CD4-positive, alpha-beta T cell (primary cell): Measurements from ENCODE around the gene SH3RF1. TPM values are rescaled to one million over a fixed set of nuclear protein-coding genes. Genes with fewer than 3 reads are reported as not detected.

Experiments
- ATAC-seq: fragments of 200-7000 bp; cut with Tn5 transposase; one replicate; pipeline ENCODE4 v1.10.0; 2022; ENCODE audit warnings: mild to moderate bottlenecking; ENCODE audit not compliant: poor library complexity
- CTCF ChIA-PET: fragments of 350-600 bp; sonication (Branson Sonifier 250); formaldehyde crosslinking; loops from one replicate; lab custom pipeline; 2021; ENCODE audit warnings: antibody characterized with exemption, inconsistent platforms; lab: Charles Lee
- POLR2A ChIA-PET: fragments of 350-600 bp; sonication (Branson Sonifier 250); formaldehyde crosslinking; loops from one replicate; lab custom pipeline; 2021; ENCODE audit warnings: antibody characterized with exemption, inconsistent platforms; lab: Charles Lee
- DNase-seq, 14 experiments: peaks; one replicate each; pipeline ENCODE4 v3.0.0-alpha.2; 2013 to 2020; ENCODE audit warnings: mixed read lengths in 2 of 14
- H3K27ac ChIP-seq, 2 donors: one replicate each; pipeline versions ENCODE4 v1.5.1 to v1.7.0; 2013; ENCODE audit warnings: low read length in 2 of 2, low read depth in 1 of 2, mild to moderate bottlenecking in 1 of 2
- H3K27me3 ChIP-seq, 2 experiments: 1 replicate in 1 of 2; 2 replicates in 1 of 2; pipeline versions ENCODE4 v1.6.1 to v1.7.0; 2013; ENCODE audit warnings: low read length in 2 of 2, control low read depth in 1 of 2, mild to moderate bottlenecking in 1 of 2, moderate library complexity in 1 of 2; ENCODE audit not compliant: insufficient read depth in 2 of 2, control insufficient read depth in 1 of 2
- H3K36me3 ChIP-seq: one replicate; pipeline ENCODE4 v1.6.1; 2013; ENCODE audit warnings: low read length, control low read depth; ENCODE audit not compliant: insufficient read depth
- H3K4me1 ChIP-seq: one replicate; pipeline ENCODE4 v1.6.1; 2013; ENCODE audit warnings: low read length, control low read depth; ENCODE audit not compliant: insufficient read depth
- H3K4me3 ChIP-seq: one replicate; pipeline ENCODE4 v1.5.1; 2013; ENCODE audit warnings: mild to moderate bottlenecking, low read length, moderate library complexity
- H3K9me3 ChIP-seq, 2 experiments: 1 replicate in 1 of 2; 2 replicates in 1 of 2; pipeline versions ENCODE4 v1.6.1 to v1.7.0; 2013; ENCODE audit warnings: low read length in 2 of 2, mild to moderate bottlenecking in 2 of 2, control low read depth in 1 of 2, moderate library complexity in 1 of 2; ENCODE audit not compliant: control insufficient read depth in 1 of 2, insufficient read depth in 1 of 2
- H3K27ac Mint-ChIP-seq: one replicate; pipeline ENCODE4 v1.8.0; 2020; ENCODE audit warnings: mixed read lengths
- H3K27me3 Mint-ChIP-seq: one replicate; pipeline ENCODE4 v1.8.0; 2021; ENCODE audit warnings: mixed read lengths
- H3K36me3 Mint-ChIP-seq: one replicate; pipeline ENCODE4 v1.8.0; 2021; ENCODE audit warnings: low read depth, mixed read lengths
- H3K4me1 Mint-ChIP-seq: one replicate; pipeline ENCODE4 v1.8.0; 2021; ENCODE audit warnings: low read depth, mixed read lengths
- H3K4me3 Mint-ChIP-seq: one replicate; pipeline ENCODE4 v1.8.0; 2020; ENCODE audit warnings: mild to moderate bottlenecking, mixed read lengths
- H3K9me3 Mint-ChIP-seq: one replicate; pipeline ENCODE4 v1.8.0; 2020; ENCODE audit warnings: mixed read lengths
- CTCF ChIP-seq: fragments of 200-600 bp; IDR thresholded peaks from one replicate; pipeline ENCODE4 v1.8.0; 2022; ENCODE audit warnings: antibody characterized with exemption, mild to moderate bottlenecking
- intact Hi-C, 2 experiments: fragments of 100-400 bp; cut with DNase I in 1 of 2; cut with micrococcal nuclease in 1 of 2; formaldehyde crosslinking; loops; one replicate each; pipeline versions ENCODE4 v1.15.1 to v1.9.0; 2023 to 2025; cut with DNase I, micrococcal nuclease
- total RNA-seq, 174 experiments: library from RNA in 2 of 174; stranded (reverse) in 2 of 174; gene quantifications; one replicate each; pipeline ENCODE4 v1.2.3 and lab custom pipeline; 2021 to 2026

Gene SH3RF1
- total RNA-seq, 2 experiments from 2014 or later, result 0.25 TPM; not detected in 1

- H3K4me1 ChIP-seq, result no peaks in the 10 kb centered on the region
- H3K36me3 ChIP-seq, result no peaks in the 10 kb centered on the region
- Mint-ChIP-seq H3K27me3 (no peaks in the 10 kb centered on the region), H3K4me1 (no peaks in the 10 kb centered on the region), H3K36me3 (no peaks in the 10 kb centered on the region), H3K4me3 (no peak overlapping the region), H3K27ac (no peak overlapping the region), H3K9me3 (no peaks in the 10 kb centered on the region)
- ChIA-PET POLR2A (no interaction called here), CTCF (no interaction called here)
- H3K9me3 ChIP-seq, result no peaks in the 10 kb centered on the region
- ATAC-seq (no peak), DNase-seq (no peak)
- no peak for TF ChIP-seq CTCF
- H3K27me3 ChIP-seq, result no peaks in the 10 kb centered on the region
- no peak overlapping the region for H3K4me3 ChIP-seq
- H3K27ac ChIP-seq, result no peak overlapping the region
- intact Hi-C loops, result no loop called here
Measured at GRCh38 chr4:169100670-169101101, 170.1 kb downstream of the SH3RF1 start.

GRCh38 chr4:169099771-169100180 is 171.0 kb downstream of the SH3RF1 start:
- CTCF ChIA-PET, result no interaction called here
- no peak for ATAC-seq

GRCh38 chr4:169098969-169099690 is 171.6 kb downstream of the SH3RF1 start:
- no peaks in the 10 kb centered on the region for H3K27me3 ChIP-seq
- Mint-ChIP-seq H3K27ac (no peak overlapping the region), H3K9me3 (peaks cover 1% of the 10 kb centered on the region), H3K4me3 (no peak overlapping the region), H3K27me3 (peaks cover 5% of the 10 kb centered on the region), H3K36me3 (no peaks in the 10 kb centered on the region), H3K4me1 (no peaks in the 10 kb centered on the region)
- ChIA-PET POLR2A (no interaction called here), CTCF (no interaction called here)
- DNase-seq, result no peak
- no peak overlapping the region for H3K4me3 ChIP-seq
- no peaks in the 10 kb centered on the region for H3K36me3 ChIP-seq
- no peak overlapping the region for H3K27ac ChIP-seq
- no peak for ATAC-seq
- intact Hi-C loops, result no loop called here
- no peaks in the 10 kb centered on the region for H3K4me1 ChIP-seq
- TF ChIP-seq CTCF, result no peak
- no peaks in the 10 kb centered on the region for H3K9me3 ChIP-seq

More at GRCh38 chr4:169099771-169100180, 171.0 kb downstream of the SH3RF1 start:
- Histone ChIP-seq H3K4me3 (no peak overlapping the region), H3K9me3 (no peaks in the 10 kb centered on the region), H3K36me3 (no peaks in the 10 kb centered on the region), H3K27ac (no peak overlapping the region), H3K27me3 (no peaks in the 10 kb centered on the region), H3K4me1 (no peaks in the 10 kb centered on the region)
- intact Hi-C loops, result no loop called here
- no peaks in the 10 kb centered on the region for H3K4me1 Mint-ChIP-seq
- peaks cover 5% of the 10 kb centered on the region for H3K27me3 Mint-ChIP-seq
- H3K36me3 Mint-ChIP-seq, result no peaks in the 10 kb centered on the region
- no peak overlapping the region for H3K27ac Mint-ChIP-seq
- no peak overlapping the region for H3K4me3 Mint-ChIP-seq
- TF ChIP-seq CTCF, result no peak
- DNase-seq, result no peak
- POLR2A ChIA-PET, result no interaction called here
- peaks cover 1% of the 10 kb centered on the region for H3K9me3 Mint-ChIP-seq
